ENCODE measurements around the gene C17orf100.

DNA sequence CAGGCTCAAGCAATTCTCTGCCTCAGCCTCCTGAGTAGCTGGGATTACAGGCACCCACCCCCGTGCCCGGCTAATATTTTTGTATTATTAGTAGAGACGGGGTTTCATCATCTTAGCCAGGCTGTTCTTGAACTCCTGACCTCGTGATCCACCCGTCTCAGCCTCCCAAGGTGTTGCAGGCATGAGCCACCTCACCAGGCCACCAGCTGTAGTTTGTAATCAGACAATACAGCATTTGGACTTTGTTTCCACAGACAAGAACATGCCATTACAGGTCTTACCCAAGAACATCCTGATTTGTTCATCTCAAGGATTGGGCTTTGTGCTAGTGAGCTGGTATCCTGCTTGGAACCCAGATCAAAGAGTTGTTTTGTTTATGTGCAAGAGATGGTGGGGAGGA is 30.1 kb downstream of the C17orf100 start:
- TF ChIP-seq, protein P1, sequence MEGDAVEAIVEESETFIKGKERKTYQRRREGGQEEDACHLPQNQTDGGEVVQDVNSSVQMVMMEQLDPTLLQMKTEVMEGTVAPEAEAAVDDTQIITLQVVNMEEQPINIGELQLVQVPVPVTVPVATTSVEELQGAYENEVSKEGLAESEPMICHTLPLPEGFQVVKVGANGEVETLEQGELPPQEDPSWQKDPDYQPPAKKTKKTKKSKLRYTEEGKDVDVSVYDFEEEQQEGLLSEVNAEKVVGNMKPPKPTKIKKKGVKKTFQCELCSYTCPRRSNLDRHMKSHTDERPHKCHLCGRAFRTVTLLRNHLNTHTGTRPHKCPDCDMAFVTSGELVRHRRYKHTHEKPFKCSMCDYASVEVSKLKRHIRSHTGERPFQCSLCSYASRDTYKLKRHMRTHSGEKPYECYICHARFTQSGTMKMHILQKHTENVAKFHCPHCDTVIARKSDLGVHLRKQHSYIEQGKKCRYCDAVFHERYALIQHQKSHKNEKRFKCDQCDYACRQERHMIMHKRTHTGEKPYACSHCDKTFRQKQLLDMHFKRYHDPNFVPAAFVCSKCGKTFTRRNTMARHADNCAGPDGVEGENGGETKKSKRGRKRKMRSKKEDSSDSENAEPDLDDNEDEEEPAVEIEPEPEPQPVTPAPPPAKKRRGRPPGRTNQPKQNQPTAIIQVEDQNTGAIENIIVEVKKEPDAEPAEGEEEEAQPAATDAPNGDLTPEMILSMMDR (IDR thresholded peaks at IDR 0.05; ENCODE audit: insufficient read depth, low read length, poor library complexity, severe bottlenecking): no peak
- TF ChIP-seq EZH2phosphoT487 (conservative IDR thresholded peaks at IDR 0.05; ENCODE audit: low read length): no peak
